OCI-LY1 (cell line): ENCODE results near the gene TRAPPC3L.

ENCODE experiments used
- H2AFZ ChIP-seq: fragments of 200-600 bp; sonication (generic), shearing (Covaris generic); 2 replicates; pipeline ENCODE4 v1.6.0; 2014; ENCODE audit warnings: antibody characterized with exemption, mild to moderate bottlenecking, low read length
- H3F3A ChIP-seq: fragments of 200-600 bp; sonication (generic), shearing (Covaris generic); 2 replicates; pipeline ENCODE4 v1.6.0; 2014; ENCODE audit warnings: mild to moderate bottlenecking, antibody characterized with exemption, low read length, moderate library complexity; ENCODE audit not compliant: insufficient read depth
- H3K27ac ChIP-seq: fragments of 200-600 bp; sonication (generic); 2 replicates; pipeline ENCODE4 v1.5.1; 2014; ENCODE audit warnings: low read length, mixed run types, mild to moderate bottlenecking, low read depth; ENCODE audit not compliant: poor library complexity, severe bottlenecking
- H3K27me3 ChIP-seq: fragments of 200-600 bp; sonication (generic); 2 replicates; pipeline ENCODE4 v1.6.0; 2014; ENCODE audit warnings: antibody characterized with exemption, mild to moderate bottlenecking, low read length, moderate library complexity; ENCODE audit not compliant: insufficient read depth
- H3K36me3 ChIP-seq: fragments of 200-600 bp; sonication (generic); 2 replicates; pipeline ENCODE4 v1.6.1; 2014; ENCODE audit warnings: mild to moderate bottlenecking, antibody characterized with exemption, low read length, moderate library complexity, mixed read lengths; ENCODE audit not compliant: insufficient read depth
- H3K4me1 ChIP-seq: fragments of 200-600 bp; sonication (generic); 2 replicates; pipeline ENCODE4 v1.5.1; 2014; ENCODE audit warnings: mild to moderate bottlenecking, low read length, moderate library complexity; ENCODE audit not compliant: insufficient read depth, severe bottlenecking
- H3K4me2 ChIP-seq: fragments of 200-600 bp; sonication (generic), shearing (Covaris generic); 2 replicates; pipeline ENCODE4 v1.6.1; 2014; ENCODE audit warnings: low read length
- H3K4me3 ChIP-seq: fragments of 200-600 bp; sonication (generic); 2 replicates; pipeline ENCODE4 v1.5.1; 2014; ENCODE audit warnings: low read length, low read depth, mild to moderate bottlenecking, mixed read lengths; ENCODE audit not compliant: poor library complexity, severe bottlenecking
- H3K79me2 ChIP-seq: fragments of 200-600 bp; shearing (Covaris generic); 2 replicates; pipeline ENCODE4 v1.6.1; 2016; ENCODE audit warnings: mixed run types, low read length, mixed read lengths; ENCODE audit not compliant: insufficient read depth
- H3K9ac ChIP-seq: fragments of 200-600 bp; sonication (generic), shearing (Covaris generic); 2 replicates; pipeline ENCODE4 v1.6.1; 2014; ENCODE audit warnings: mild to moderate bottlenecking, low read length, mixed read lengths
- H3K9me2 ChIP-seq: fragments of 200-600 bp; sonication (generic), shearing (Covaris generic); 2 replicates; pipeline ENCODE4 v1.6.1; 2014; ENCODE audit warnings: low read depth, mild to moderate bottlenecking, low read length, mixed read lengths
- H3K9me3 ChIP-seq: fragments of 200-600 bp; shearing (Covaris generic); 2 replicates; pipeline ENCODE4 v1.6.1; 2014; ENCODE audit warnings: low read length, mixed read lengths
- H4K20me1 ChIP-seq: fragments of 200-600 bp; sonication (generic), shearing (Covaris generic); 2 replicates; pipeline ENCODE4 v1.6.0; 2016; ENCODE audit warnings: mild to moderate bottlenecking, low read length; ENCODE audit not compliant: insufficient read depth
- CTCF ChIP-seq: fragments of 200-600 bp; sonication (generic), shearing (Covaris generic); IDR thresholded peaks from 2 replicates; pipeline ENCODE4 v1.5.1; 2017; ENCODE audit warnings: mild to moderate bottlenecking, antibody characterized with exemption, low read length, moderate library complexity, mixed read lengths
- EZH2 ChIP-seq: fragments of 200-600 bp; sonication (generic), shearing (Covaris generic); IDR thresholded peaks from 2 replicates; pipeline ENCODE4 v1.8.0; 2017; ENCODE audit warnings: borderline replicate concordance, mixed run types, mild to moderate bottlenecking, antibody characterized with exemption, low read length, moderate library complexity, mixed read lengths

TRAPPC3L gene

GRCh38 chr6:116452531-116452930, 93.0 kb downstream of the TRAPPC3L start:
- H3K4me1 ChIP-seq: no peaks in the 10 kb centered on the region
- H3K4me2 ChIP-seq: no peak overlapping the region
- no peaks in the 10 kb centered on the region for H3K27me3 ChIP-seq
- H3F3A ChIP-seq: no peaks in the 10 kb centered on the region
- no peak overlapping the region for H3K9ac ChIP-seq
- no peaks in the 10 kb centered on the region for H3K36me3 ChIP-seq
- no peaks in the 10 kb centered on the region for H4K20me1 ChIP-seq
- H3K27ac ChIP-seq: no peak overlapping the region
- H3K9me3 ChIP-seq: no peaks in the 10 kb centered on the region
- no peak overlapping the region for H2AFZ ChIP-seq
- H3K79me2 ChIP-seq: no peaks in the 10 kb centered on the region
- no peak for TF ChIP-seq EZH2
- no peak for TF ChIP-seq CTCF
- H3K9me2 ChIP-seq: no peaks in the 10 kb centered on the region
- H3K4me3 ChIP-seq: no peak overlapping the region

GRCh38 chr6:116451916-116452315, 93.6 kb downstream of the TRAPPC3L start:
- H3K9ac ChIP-seq: no peak overlapping the region
- no peaks in the 10 kb centered on the region for H3K27me3 ChIP-seq
- H3K4me2 ChIP-seq: no peak overlapping the region
- no peaks in the 10 kb centered on the region for H3K4me1 ChIP-seq
- no peaks in the 10 kb centered on the region for H3K9me2 ChIP-seq
- no peaks in the 10 kb centered on the region for H3K79me2 ChIP-seq
- no peak overlapping the region for H2AFZ ChIP-seq
- no peak overlapping the region for H3K4me3 ChIP-seq
- H3K9me3 ChIP-seq: no peaks in the 10 kb centered on the region
- no peaks in the 10 kb centered on the region for H3F3A ChIP-seq
- TF ChIP-seq EZH2: no peak
- no peak for TF ChIP-seq CTCF
- no peaks in the 10 kb centered on the region for H4K20me1 ChIP-seq
- no peak overlapping the region for H3K27ac ChIP-seq
- no peaks in the 10 kb centered on the region for H3K36me3 ChIP-seq

- Histone ChIP-seq H3K4me3 (no peak overlapping the region), H3K9me3 (no peaks in the 10 kb centered on the region), H3K4me1 (no peaks in the 10 kb centered on the region), H3K9ac (no peak overlapping the region), H4K20me1 (no peaks in the 10 kb centered on the region), H3K4me2 (no peak overlapping the region), H2AFZ (no peak overlapping the region), H3K79me2 (no peaks in the 10 kb centered on the region), H3K9me2 (no peaks in the 10 kb centered on the region), H3K27ac (no peak overlapping the region), H3F3A (no peaks in the 10 kb centered on the region), H3K27me3 (no peaks in the 10 kb centered on the region), H3K36me3 (no peaks in the 10 kb centered on the region)
- TF ChIP-seq CTCF (no peak), EZH2 (no peak)
Observed at GRCh38 chr6:116450769-116451740, 94.4 kb downstream of the TRAPPC3L start.
